ENCODE results near the gene PROZ.

PROZ gene

DNA sequence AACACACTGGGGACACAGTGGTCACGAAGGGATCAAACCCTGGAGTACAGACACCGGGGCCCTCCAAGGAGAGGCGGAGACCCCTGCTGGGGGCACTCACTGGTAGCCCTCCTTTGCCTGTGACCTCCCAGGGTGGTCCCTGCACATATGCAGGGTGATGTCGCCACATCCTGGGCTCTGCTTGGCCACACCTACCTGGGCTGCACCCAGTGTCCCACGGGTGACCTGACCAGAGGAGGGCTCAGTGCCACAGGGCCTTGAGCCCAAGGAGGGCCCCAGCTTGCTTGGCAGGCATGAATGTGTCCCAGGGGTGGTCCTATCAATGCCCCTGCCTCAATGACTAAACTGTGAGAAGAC is 45.9 kb downstream of the PROZ start:
- DNase-seq (ENCODE audit: low spot score), result no peak
- TF ChIP-seq CTCF (IDR thresholded peaks at IDR 0.05; ENCODE audit: extremely low read depth, insufficient read depth, missing control alignments), result no peak
- in situ Hi-C loops (cut with MboI; ENCODE audit: low pct_unique_long_range_greater_than_20kb, low sequenced_read_pairs, unreplicated experiment), result no loop called here

- no peak for TF ChIP-seq CTCF (IDR thresholded peaks at IDR 0.05; ENCODE audit: extremely low read depth, insufficient read depth, missing control alignments)
- DNase-seq (ENCODE audit: low spot score), result no peak
- in situ Hi-C loops (cut with MboI; ENCODE audit: low pct_unique_long_range_greater_than_20kb, low sequenced_read_pairs, unreplicated experiment), result no loop called here
Measured at GRCh38 chr13:113205428-113205931, 47.0 kb downstream of the PROZ start.

DNA sequence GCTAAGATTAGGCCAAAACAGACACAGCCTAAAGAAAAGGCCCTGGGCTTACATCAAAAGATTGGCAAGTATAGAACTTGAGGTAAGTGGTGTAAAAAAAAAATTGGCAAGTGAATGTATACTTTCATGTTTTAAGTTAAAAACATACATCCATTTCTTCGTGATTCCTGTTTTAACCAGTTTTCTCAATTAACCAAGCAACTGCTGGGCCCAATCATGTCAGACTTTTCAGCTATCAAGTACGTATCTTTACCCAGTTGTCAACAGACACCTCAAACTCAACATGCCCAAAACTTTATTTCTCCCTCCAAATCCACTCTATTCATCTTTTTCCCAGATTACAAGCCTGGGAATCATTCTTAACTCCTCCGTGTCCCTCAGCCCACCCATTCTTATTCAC is 49.0 kb downstream of the PROZ start:
- DNase-seq (ENCODE audit: low spot score), result no peak
- TF ChIP-seq CTCF (IDR thresholded peaks at IDR 0.05; ENCODE audit: extremely low read depth, insufficient read depth, missing control alignments), result no peak
- in situ Hi-C loops (cut with MboI; ENCODE audit: low pct_unique_long_range_greater_than_20kb, low sequenced_read_pairs, unreplicated experiment), result no loop called here

GRCh38 chr13:113207890-113208420 is 49.5 kb downstream of the PROZ start:
- TF ChIP-seq CTCF (IDR thresholded peaks at IDR 0.05; ENCODE audit: extremely low read depth, insufficient read depth, missing control alignments), result no peak
- no peak for DNase-seq (ENCODE audit: low spot score)
- in situ Hi-C loops (cut with MboI; ENCODE audit: low pct_unique_long_range_greater_than_20kb, low sequenced_read_pairs, unreplicated experiment), result no loop called here

- DNase-seq (ENCODE audit: low spot score), result peak; percentile 95
- in situ Hi-C loops (cut with MboI; ENCODE audit: low pct_unique_long_range_greater_than_20kb, low sequenced_read_pairs, unreplicated experiment), result no loop called here
- no peak for TF ChIP-seq CTCF (IDR thresholded peaks at IDR 0.05; ENCODE audit: extremely low read depth, insufficient read depth, missing control alignments)
Measured at GRCh38 chr13:113208421-113209335, 50.2 kb downstream of the PROZ start, which contains the start of gene PCID2. PCID2 (minus strand) TSS chr13:113208669; CDS start chr13:113208634, 35 bp downstream.

DNA sequence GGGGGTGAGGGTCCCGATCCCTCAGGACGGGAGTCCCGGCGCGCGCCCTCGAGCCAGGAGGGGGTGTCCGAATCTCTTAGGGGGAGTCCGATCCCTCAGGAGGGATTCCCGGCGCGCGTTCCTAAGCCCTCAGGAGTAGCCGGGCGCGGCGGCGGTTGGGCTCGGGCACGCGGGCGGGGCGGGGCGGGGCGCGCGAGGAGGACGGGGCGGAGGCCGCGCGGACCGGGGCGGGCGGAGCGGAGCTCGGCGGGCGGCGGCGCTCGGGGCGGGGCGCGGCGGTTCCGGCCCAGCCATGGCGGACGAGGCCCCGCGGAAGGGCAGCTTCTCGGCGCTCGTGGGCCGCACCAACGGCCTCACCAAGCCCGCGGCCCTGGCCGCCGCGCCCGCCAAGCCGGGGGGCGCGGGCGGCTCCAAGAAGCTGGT is 50.9 kb downstream of the PROZ start, which contains the start of gene CUL4A:
Gene CUL4A, plus strand, starts transcription at position 278 of the 423 bp plus-strand sequence. Its CDS starts 15 bp downstream, at position 293.
- in situ Hi-C loops (cut with MboI; ENCODE audit: low pct_unique_long_range_greater_than_20kb, low sequenced_read_pairs, unreplicated experiment), result no loop called here
- no peak for TF ChIP-seq CTCF (IDR thresholded peaks at IDR 0.05; ENCODE audit: extremely low read depth, insufficient read depth, missing control alignments)
- DNase-seq (ENCODE audit: low spot score), result peak; percentile 89
